Renal pelvis (tissue), 4 donors: ENCODE data around the gene PAN2. TPM values are rescaled to one million over a fixed set of nuclear protein-coding genes. Genes with fewer than 3 reads are reported as not detected.
"Not testable (repeated sequence)": the region's sequence is repeated elsewhere in the genome, so short reads cannot be mapped to it uniquely, and the experiment has no call there.

Source experiments
- DNase-seq: peaks from one replicate; pipeline ENCODE4 v3.0.0-alpha.2; 2013
- polyA plus RNA-seq, 3 donors: library from polyadenylated mRNA; unstranded; fragments of 120-200 nt; gene quantifications; one replicate each; pipeline ENCODE4 v1.2.1, GENCODE V29; 2013; ENCODE audit not compliant: insufficient read length in 3 of 3

Gene PAN2
- polyA plus RNA-seq, 3 donors = 82.4 to 140 (median 98.9) TPM

DNA sequence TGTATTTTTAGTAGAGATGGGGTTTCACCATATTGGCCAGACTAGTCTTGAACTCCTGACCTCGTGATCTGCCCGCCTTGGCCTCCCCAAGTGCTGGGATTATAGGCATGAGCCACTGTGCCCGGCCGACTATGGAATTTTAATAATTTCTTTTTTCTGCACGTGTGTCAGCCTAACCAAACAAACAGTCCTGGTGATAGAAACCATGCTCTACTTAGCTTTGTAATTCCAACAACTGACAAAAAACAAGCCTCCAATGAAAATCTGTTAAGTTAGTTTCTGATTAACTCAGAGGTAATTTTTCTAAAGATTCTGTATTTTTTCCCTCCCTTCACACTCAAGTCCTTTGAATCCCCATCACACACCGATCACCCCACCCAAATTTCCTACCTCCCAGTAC is 51.8 kb downstream of the PAN2 start:
- DNase-seq = no peak

GRCh38 chr12:56280849-56281248 is 53.0 kb downstream of the PAN2 start:
- DNase-seq = no peak

DNA sequence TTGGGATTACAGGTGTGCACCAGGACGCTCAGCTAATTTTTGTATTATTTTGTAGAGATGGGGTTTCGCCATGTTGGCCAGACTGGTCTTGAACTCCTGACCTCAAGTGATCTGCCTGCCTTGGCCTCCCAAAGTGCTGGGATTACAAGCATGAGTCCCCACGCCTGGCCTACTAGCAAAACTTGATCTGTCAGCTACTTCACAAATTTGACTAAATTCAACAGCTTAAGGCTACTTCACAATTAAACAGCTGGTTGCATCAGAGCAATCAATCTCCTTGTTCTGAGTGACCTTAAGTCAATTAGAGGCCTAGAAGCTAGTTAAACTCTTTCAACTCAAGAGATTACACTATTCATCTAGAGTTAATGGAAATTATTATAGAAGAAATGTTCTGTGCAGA is 54.9 kb downstream of the PAN2 start:
- no peak for DNase-seq

DNA sequence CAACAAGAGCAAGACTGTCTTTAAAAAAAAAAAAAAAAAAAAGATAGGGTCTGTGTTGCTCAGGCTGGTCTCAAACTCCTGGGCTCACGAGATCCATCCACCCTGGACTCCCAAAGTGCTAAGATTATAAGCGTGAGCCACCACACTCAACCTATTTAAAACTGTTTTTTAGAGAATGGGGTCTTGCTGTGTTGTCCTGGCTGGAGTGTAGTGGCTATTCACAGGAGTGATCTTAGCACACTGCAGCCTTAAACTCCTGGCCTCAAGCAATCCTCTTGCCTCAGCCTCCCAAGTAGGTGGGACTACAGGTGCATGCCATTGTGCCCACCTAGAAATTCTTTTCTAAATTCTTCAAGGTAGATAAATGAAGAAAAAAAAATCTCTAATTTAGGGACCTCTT is 59.5 kb downstream of the PAN2 start:
- DNase-seq = no peak

DNA sequence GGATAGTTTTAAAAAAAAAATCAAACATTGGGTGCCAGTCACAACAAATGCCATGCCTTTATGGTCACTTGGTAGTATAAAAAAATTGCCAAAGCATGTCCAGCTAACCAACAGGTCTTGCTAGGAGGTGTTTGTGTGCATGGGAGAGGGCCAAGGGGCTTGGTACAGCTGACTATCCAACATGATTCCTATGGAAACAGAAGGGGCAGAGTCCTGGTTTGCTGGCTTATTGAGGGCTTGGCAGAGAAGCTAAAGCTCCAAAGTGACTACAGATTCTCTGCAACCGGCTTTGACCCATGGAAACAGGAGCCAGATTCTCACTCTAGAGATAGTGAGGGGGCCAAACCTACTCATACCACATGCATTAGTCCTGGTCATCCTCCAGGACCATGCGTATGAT is 61.3 kb downstream of the PAN2 start:
- not testable (repeated sequence) for DNase-seq

DNA sequence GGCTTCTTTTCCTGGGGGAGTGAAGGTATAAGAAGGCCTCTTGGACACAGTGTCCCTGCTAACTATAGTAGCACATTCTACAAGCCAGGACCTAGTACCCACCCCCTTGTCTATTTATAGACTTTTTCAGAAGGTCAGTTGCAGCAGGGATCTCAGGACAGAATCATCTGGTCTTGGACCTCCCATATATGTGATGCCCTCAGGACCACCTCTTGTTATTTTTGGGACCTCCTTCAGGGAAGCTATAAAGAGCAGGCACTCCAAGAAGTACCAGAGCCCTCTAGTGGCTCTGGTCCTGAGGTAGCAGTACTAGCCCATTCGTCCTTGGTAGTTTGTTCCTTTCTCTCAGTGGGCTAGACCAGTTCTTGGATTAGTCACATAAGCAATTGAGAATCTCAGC is 62.8 kb downstream of the PAN2 start:
- peak; percentile 12 for DNase-seq

- no peak for DNase-seq
These were observed 66.2 kb downstream of the PAN2 start for GRCh38 chr12:56267443-56268071.

GRCh38 chr12:56266693-56267442 is 66.9 kb downstream of the PAN2 start, which contains the start of gene COQ10A:
TSS of gene COQ10A (plus strand) at chr12:56266942. CDS start at chr12:56267119, 177 bp downstream.
- peak; percentile 92 for DNase-seq

Other genes starting within 250 kb of the PAN2 start
- gene PA2G4, start 229.4 kb downstream of the PAN2 start, polyA plus RNA-seq = 100 to 1,000 TPM; 140 to 173 (median 148) TPM
- 1,000 to 10,000 TPM; 4,623 to 5,799 (median 4,745) TPM for gene RPL41, start 217.4 kb downstream of the PAN2 start, polyA plus RNA-seq
- gene ZC3H10, start 215.7 kb downstream of the PAN2 start, polyA plus RNA-seq = 1 to 10 TPM; 6.1 to 7.4 (median 6.9) TPM
- gene ESYT1, start 205.7 kb downstream of the PAN2 start, polyA plus RNA-seq = 10 to 100 TPM; 79.5 to 86.3 (median 81.9) TPM
- gene MYL6B, start 181.4 kb downstream of the PAN2 start, polyA plus RNA-seq = 100 to 1,000 TPM; 158 to 186 (median 174) TPM
- gene MYL6, start 175.6 kb downstream of the PAN2 start, polyA plus RNA-seq = 1,000 to 10,000 TPM; 1,644 to 2,112 (median 1,781) TPM
- gene SMARCC2, start 144.5 kb downstream of the PAN2 start, polyA plus RNA-seq = 100 to 1,000 TPM; 116 to 152 (median 133) TPM
- gene RNF41, start 112.1 kb downstream of the PAN2 start, polyA plus RNA-seq = 10 to 100 TPM; 43.8 to 50.1 (median 47.2) TPM
- gene NABP2, start 109.7 kb downstream of the PAN2 start, polyA plus RNA-seq = 10 to 100 TPM; 28.2 to 30.5 (median 28.3) TPM
- 10 to 100 TPM; 73.2 to 87.0 (median 81.7) TPM for gene SLC39A5, start 103.9 kb downstream of the PAN2 start, polyA plus RNA-seq
- 10 to 100 TPM; 32.8 to 40.5 (median 39.0) TPM for gene ANKRD52, start 75.6 kb downstream of the PAN2 start, polyA plus RNA-seq
- 10 to 100 TPM; 16.3 to 25.5 (median 19.6) TPM for gene COQ10A, start 67.1 kb downstream of the PAN2 start, polyA plus RNA-seq
- gene CS, start 33.7 kb downstream of the PAN2 start, polyA plus RNA-seq = 100 to 1,000 TPM; 202 to 237 (median 212) TPM
- gene CNPY2, start 18.0 kb downstream of the PAN2 start, polyA plus RNA-seq = 100 to 1,000 TPM; 160 to 182 (median 172) TPM
- 1 to 10 TPM in 2 of 3 donors, under 1 TPM in 1; 0.85 to 1.1 (median 1.0) TPM for gene IL23A, start 4.9 kb upstream of the PAN2 start, polyA plus RNA-seq
- 100 to 1,000 TPM in 2 of 3 donors, 10 to 100 TPM in 1; 73.4 to 152 (median 139) TPM for gene STAT2, start 26.1 kb upstream of the PAN2 start, polyA plus RNA-seq
- gene APOF, start 28.9 kb upstream of the PAN2 start, polyA plus RNA-seq = under 1 TPM; 0.10 to 0.13 (median 0.11) TPM
- 10 to 100 TPM; 44.4 to 47.0 (median 46.2) TPM for gene TIMELESS, start 115.4 kb upstream of the PAN2 start, polyA plus RNA-seq
- under 1 TPM in 1 of 3 donors, not detected in 2; 0.21 TPM for gene MIP, start 120.7 kb upstream of the PAN2 start, polyA plus RNA-seq
- 1 to 10 TPM; 3.8 to 7.8 (median 6.9) TPM for gene SPRYD4, start 134.6 kb upstream of the PAN2 start, polyA plus RNA-seq
- 1 to 10 TPM in 2 of 3 donors, under 1 TPM in 1; 1.00 to 2.3 (median 1.5) TPM for gene GLS2, start 154.2 kb upstream of the PAN2 start, polyA plus RNA-seq
- gene RBMS2, start 187.8 kb upstream of the PAN2 start, polyA plus RNA-seq = 10 to 100 TPM; 36.9 to 47.4 (median 41.8) TPM